Calu3 (cell line): ENCODE measurements around the gene KRTAP10-1. TPM values are rescaled to one million over a fixed set of nuclear protein-coding genes. Genes with fewer than 3 reads are reported as not detected.

Experiments used
- BruUV-seq: library from RNA; stranded (reverse); fragments of 400-500 nt; replicated peaks from 2 replicates; lab custom pipeline; 2021; lab: Mats Ljungman, UMichigan
- CTCF ChIA-PET: fragments of 300-600 bp; sonication (Branson Sonifier 250); formaldehyde crosslinking; loops from one replicate; lab custom pipeline; 2022; ENCODE audit warnings: antibody characterized with exemption; lab: Charles Lee
- DNase-seq: peaks from one replicate; pipeline ENCODE4 v3.0.0; 2022
- H3K27ac Mint-ChIP-seq: one replicate; pipeline ENCODE4 v1.8.0; 2022; ENCODE audit warnings: mixed read lengths; ENCODE audit not compliant: unreplicated experiment
- H3K27me3 Mint-ChIP-seq: one replicate; pipeline ENCODE4 v1.8.0; 2022; ENCODE audit warnings: mixed read lengths; ENCODE audit not compliant: unreplicated experiment
- H3K36me3 Mint-ChIP-seq: one replicate; pipeline ENCODE4 v1.8.0; 2022; ENCODE audit warnings: mild to moderate bottlenecking, moderate library complexity, mixed read lengths; ENCODE audit not compliant: insufficient read depth, unreplicated experiment
- H3K4me1 Mint-ChIP-seq: one replicate; pipeline ENCODE4 v1.8.0; 2022; ENCODE audit warnings: mild to moderate bottlenecking, low read depth, mixed read lengths; ENCODE audit not compliant: unreplicated experiment
- H3K4me3 Mint-ChIP-seq: one replicate; pipeline ENCODE4 v1.8.0; 2022; ENCODE audit warnings: mild to moderate bottlenecking, low read depth, moderate library complexity, mixed read lengths; ENCODE audit not compliant: unreplicated experiment
- H3K9me3 Mint-ChIP-seq: one replicate; pipeline ENCODE4 v1.8.0; 2022; ENCODE audit warnings: low read depth, mixed read lengths; ENCODE audit not compliant: unreplicated experiment
- CTCF ChIP-seq: fragments of 200-600 bp; IDR thresholded peaks from one replicate; pipeline ENCODE4 v1.8.0; 2022; ENCODE audit warnings: antibody characterized with exemption; ENCODE audit not compliant: unreplicated experiment
- intact Hi-C: fragments of 100-400 bp; cut with micrococcal nuclease; formaldehyde crosslinking; loops from one replicate; pipeline ENCODE4 v1.10.0; 2022; ENCODE audit not compliant: unreplicated experiment
- total RNA-seq: library from RNA; stranded (reverse); gene quantifications from 2 replicates; pipeline ENCODE4 v1.2.3, GENCODE V29; 2022

Gene KRTAP10-1
- total RNA-seq, 1 experiment from 2014 or later: not detected

- CTCF ChIA-PET: no interaction called here
- intact Hi-C loops: no loop called here
- DNase-seq: no peak
- Mint-ChIP-seq H3K27ac (no peak overlapping the region), H3K9me3 (no peaks in the 10 kb centered on the region), H3K27me3 (peaks cover 41% of the 10 kb centered on the region), H3K4me3 (no peak overlapping the region), H3K36me3 (no peaks in the 10 kb centered on the region), H3K4me1 (no peaks in the 10 kb centered on the region)
- BruUV-seq: no TSS peak
- no peak for TF ChIP-seq CTCF
Observed at GRCh38 chr21:44530903-44531605, 8.9 kb downstream of the KRTAP10-1 start.

GRCh38 chr21:44530221-44530902 is 9.6 kb downstream of the KRTAP10-1 start:
- CTCF ChIA-PET: no interaction called here
- BruUV-seq: no TSS peak
- no peak overlapping the region for H3K27ac Mint-ChIP-seq
- no peaks in the 10 kb centered on the region for H3K36me3 Mint-ChIP-seq
- intact Hi-C loops: no loop called here
- no peak overlapping the region for H3K4me3 Mint-ChIP-seq
- TF ChIP-seq CTCF: no peak
- no peaks in the 10 kb centered on the region for H3K9me3 Mint-ChIP-seq
- H3K27me3 Mint-ChIP-seq: peaks cover 41% of the 10 kb centered on the region
- DNase-seq: no peak
- no peaks in the 10 kb centered on the region for H3K4me1 Mint-ChIP-seq

- Mint-ChIP-seq H3K27ac (no peak overlapping the region), H3K9me3 (no peaks in the 10 kb centered on the region), H3K4me1 (no peaks in the 10 kb centered on the region), H3K36me3 (no peaks in the 10 kb centered on the region), H3K27me3 (peaks cover 41% of the 10 kb centered on the region), H3K4me3 (no peak overlapping the region)
- intact Hi-C loops: no loop called here
- DNase-seq: no peak
- BruUV-seq: no TSS peak
- TF ChIP-seq CTCF: no peak
- CTCF ChIA-PET: no interaction called here
Observed at GRCh38 chr21:44529503-44530125, 10.4 kb downstream of the KRTAP10-1 start.

- Mint-ChIP-seq H3K4me1 (no peaks in the 10 kb centered on the region), H3K36me3 (no peaks in the 10 kb centered on the region), H3K9me3 (no peaks in the 10 kb centered on the region), H3K27me3 (peaks cover 41% of the 10 kb centered on the region), H3K27ac (no peak overlapping the region), H3K4me3 (no peak overlapping the region)
- intact Hi-C loops: no loop called here
- no TSS peak for BruUV-seq
- DNase-seq: no peak
- no peak for TF ChIP-seq CTCF
- CTCF ChIA-PET: no interaction called here
Observed at GRCh38 chr21:44529011-44529421, 11.0 kb downstream of the KRTAP10-1 start.
